K562 (cell line): Measurements from ENCODE around the gene NLRP12. TPM values are rescaled to one million over a fixed set of nuclear protein-coding genes. Genes with fewer than 3 reads are reported as not detected.

Experiments
- ATAC-seq: fragments of 200-7000 bp; cut with Tn5 transposase; 3 replicates; pipeline ENCODE4 v1.9.1; 2020; ENCODE audit warnings: moderate library complexity
- BruUV-seq: library from RNA; stranded (reverse); fragments of 400-500 nt; replicated peaks from 2 replicates; lab custom pipeline; 2021; lab: Mats Ljungman, UMichigan
- CTCF ChIA-PET: fragments of 300-600 bp; formaldehyde crosslinking; extraction: SDS; loops from one replicate; lab custom pipeline; 2021; ENCODE audit warnings: low intra/inter-chr PET ratio; lab: Yijun Ruan, JAX
- POLR2A ChIA-PET: fragments of 300-600, 350-650 bp; sonication (Branson Sonifier 250); formaldehyde crosslinking; extraction: SDS; loops from one replicate; lab custom pipeline; 2021; ENCODE audit warnings: antibody characterized with exemption, inconsistent platforms; lab: Yijun Ruan, JAX
- DNase-seq, 4 experiments: peaks; one replicate each; pipeline versions ENCODE4 v3.0.0 to v3.0.0-alpha.2; 2011 to 2018; ENCODE audit warnings: low spot score in 3 of 4, mixed read lengths in 3 of 4; ENCODE audit errors: extremely low read depth in 1 of 4
- FAIRE-seq: peaks from 2 replicates; lab custom pipeline; 2011; peaks lifted over from hg19 to GRCh38; lab: Jason Lieb, UNC
- H2AFZ ChIP-seq: 2 replicates; pipeline ENCODE4 v1.6.0; 2011; ENCODE audit warnings: low read depth, low read length, control low read depth, inconsistent platforms
- H3K27ac ChIP-seq: fragments of 200-600 bp; 3 replicates; pipeline ENCODE4 v1.8.0; 2011; ENCODE audit warnings: low read depth, mild to moderate bottlenecking, control low read depth, inconsistent platforms, low read length, moderate library complexity, mixed read lengths; ENCODE audit errors: extremely low read depth
- H3K27me3 ChIP-seq, 2 experiments: fragments of 300-600 bp in 1 of 2; 2 replicates in 1 of 2; 3 replicates in 1 of 2; pipeline versions ENCODE4 v1.6.0 to v1.8.0; 2011; ENCODE audit warnings: inconsistent platforms in 2 of 2, low read length in 2 of 2, mild to moderate bottlenecking in 1 of 2, mixed read lengths in 1 of 2, moderate library complexity in 1 of 2; ENCODE audit not compliant: control insufficient read depth in 2 of 2, insufficient read depth in 2 of 2
- H3K36me3 ChIP-seq: fragments of 300-600 bp; 3 replicates; pipeline ENCODE4 v1.8.0; 2011; ENCODE audit warnings: mild to moderate bottlenecking, low read length, inconsistent platforms; ENCODE audit not compliant: control insufficient read depth, insufficient read depth
- H3K4me1 ChIP-seq, 2 experiments: fragments of 200-600 bp in 1 of 2; replicated peaks in 1 of 2; 2 replicates in 1 of 2; 3 replicates in 1 of 2; pipeline versions ENCODE4 v1.5.1 to v1.8.0; 2011; ENCODE audit warnings: inconsistent platforms in 2 of 2, low read length in 2 of 2, mild to moderate bottlenecking in 1 of 2, mixed read lengths in 1 of 2, moderate library complexity in 1 of 2; ENCODE audit not compliant: control insufficient read depth in 2 of 2, insufficient read depth in 2 of 2
- H3K4me2 ChIP-seq: 2 replicates; pipeline ENCODE4 v1.6.1; 2011; ENCODE audit warnings: low read length, control low read depth, inconsistent platforms, mixed read lengths; ENCODE audit not compliant: insufficient read depth
- H3K4me3 ChIP-seq: fragments of 200-600 bp; sonication (generic), shearing (Covaris generic); 2 replicates; pipeline ENCODE4 v1.5.1; 2016; ENCODE audit warnings: control low read depth, inconsistent platforms
- H3K79me2 ChIP-seq: fragments of 200-600 bp; 3 replicates; pipeline ENCODE4 v1.8.0; 2011; ENCODE audit warnings: low read length, inconsistent platforms; ENCODE audit not compliant: control insufficient read depth, insufficient read depth
- H3K9ac ChIP-seq, 2 experiments: 2 replicates each; pipeline versions ENCODE4 v1.6.0 to v1.6.1; 2011; ENCODE audit warnings: low read depth in 2 of 2, low read length in 2 of 2, control low read depth in 1 of 2, inconsistent platforms in 1 of 2, mild to moderate bottlenecking in 1 of 2, mixed read lengths in 1 of 2; ENCODE audit not compliant: insufficient read depth in 1 of 2
- H3K9me1 ChIP-seq: one replicate; pipeline ENCODE4 v1.6.0; 2011; ENCODE audit warnings: inconsistent platforms, mild to moderate bottlenecking, low read length, moderate library complexity; ENCODE audit not compliant: control insufficient read depth, insufficient read depth
- H3K9me3 ChIP-seq: replicated peaks from 2 replicates; pipeline ENCODE4 v1.5.1; 2011; ENCODE audit warnings: low read depth, low read length, inconsistent platforms; ENCODE audit not compliant: control insufficient read depth, insufficient read depth
- H4K20me1 ChIP-seq: replicated peaks from 2 replicates; pipeline ENCODE4 v1.6.1; 2011; ENCODE audit warnings: low read length, inconsistent platforms, mixed read lengths; ENCODE audit not compliant: control insufficient read depth, insufficient read depth
- HMGN3 ChIP-seq: IDR thresholded peaks from 2 replicates; pipeline ENCODE4 v1.6.1; 2011; ENCODE audit warnings: borderline replicate concordance, low read depth, mild to moderate bottlenecking, mixed read lengths, low read length; ENCODE audit not compliant: insufficient read length; ENCODE audit errors: extremely low read depth
- HNRNPH1 ChIP-seq: fragments of 200-400 bp; formaldehyde crosslinking; optimal IDR thresholded peaks from 2 replicates; pipeline ENCODE3; 2017; ENCODE audit warnings: low read depth, mild to moderate bottlenecking, low read length, moderate library complexity
- KAT2B ChIP-seq: IDR thresholded peaks from one replicate; pipeline ENCODE4 v1.6.1; 2012; ENCODE audit warnings: low read depth, mild to moderate bottlenecking, control low read depth, inconsistent platforms, low read length, moderate library complexity
- RAD21 ChIP-seq, 2 experiments: fragments of 250-450 bp in 1 of 2; fragments of 450-650 bp in 1 of 2; sonication (Bioruptor Pico) in 1 of 2; formaldehyde crosslinking in 1 of 2; IDR thresholded peaks in 1 of 2; conservative IDR thresholded peaks in 1 of 2; 2 replicates each; pipeline versions ENCODE4 v1.4.0 to v1.8.0; 2020 to 2022; ENCODE audit warnings: mild to moderate bottlenecking in 2 of 2, moderate library complexity in 1 of 2
- SMARCB1 ChIP-seq: IDR thresholded peaks from 2 replicates; pipeline ENCODE4 v1.6.1; 2011; ENCODE audit warnings: improper control_type of control experiment, low read depth; ENCODE audit not compliant: insufficient read length
- ZBTB2 ChIP-seq: fragments of 450-650 bp; IDR thresholded peaks from 2 replicates; pipeline ENCODE4 v1.6.1; 2016; ENCODE audit warnings: antibody characterized with exemption
- ZNF785 ChIP-seq: fragments of 250-450 bp; sonication (Bioruptor Pico); IDR thresholded peaks from 2 replicates; pipeline ENCODE4 v1.4.0; 2020; ENCODE audit warnings: mild to moderate bottlenecking
- WGBS: fragments of 100-300 bp; shearing (Covaris generic); methylation state at CpG from one replicate; pipeline ENCODE4 v1.1.6; 2016; ENCODE audit warnings: low coverage, mixed read lengths; ENCODE audit not compliant: insufficient coverage; ENCODE audit errors: missing lambda C conversion rate; 5-methylcytosine and 5-hydroxymethylcytosine counted together
- in situ Hi-C: fragments of 300-500 bp; cut with MboI; formaldehyde crosslinking; loops from 4 replicates; pipeline ENCODE4 v1.15.0; 2018; ENCODE audit warnings: inconsistent platforms, mixed read lengths
- intact Hi-C: fragments of 100-400 bp; cut with micrococcal nuclease; formaldehyde crosslinking; loops from 2 replicates; pipeline ENCODE4 v1.14.2; 2022
- polyA plus RNA-seq, 8 experiments: library from polyadenylated mRNA; depleted of rRNA in 4 of 8; stranded (reverse) in 5 of 8; unstranded in 3 of 8; fragments of >200 nt; fragmentation: Nextera tagmentation in 2 of 8; fragmentation: Illumina TruSeq in 1 of 8; extraction: Ambion mirVana in 2 of 8; extraction: Trizol in 1 of 8; gene quantifications; 2 replicates each; pipeline versions ENCODE4 v1.2.1 to v1.2.3, GENCODE V29; 2011 to 2014; ENCODE audit warnings: inconsistent platforms in 1 of 8, missing spikeins in 1 of 8
- total RNA-seq, 7 experiments: library from RNA; depleted of rRNA in 6 of 7; stranded (reverse); fragments of >200 nt in 6 of 7; fragmentation: Illumina TruSeq in 2 of 7; extraction: Trizol in 2 of 7; gene quantifications; 2 replicates each; pipeline versions ENCODE4 v1.2.1 to v1.2.3, GENCODE V29; 2011 to 2021; ENCODE audit warnings: low replicate concordance in 1 of 7

The NLRP12 gene
- total and polyA plus RNA-seq, 9 of the 15 experiments (the other 6 are each of a cell fraction or from before 2014, with no cell fraction given) = not detected

GRCh38 chr19:53808710-53809125, 15.4 kb downstream of the NLRP12 start (continued):
- TF ChIP-seq RAD21 (CRISPR knock-in tag; conservative IDR thresholded peaks at IDR 0.05 in 1 of 2, IDR thresholded peaks at IDR 0.05 in 1 of 2) (peak; percentile 5 to 61; a peak in 2 of 4 replicates), HNRNPH1 (no peak), ZNF785 (CRISPR knock-in tag) (no peak), SMARCB1 (no peak)

GRCh38 chr19:53801257-53801656, 22.9 kb downstream of the NLRP12 start:
- no TSS peak for BruUV-seq
- no peak overlapping the region for H3K9ac ChIP-seq
- WGBS = 2% methylated on average over 7 of the region's 9 CpGs
- no peaks in the 10 kb centered on the region for H3K9me3 ChIP-seq
- no peaks in the 10 kb centered on the region for H3K36me3 ChIP-seq
- FAIRE-seq (no peak), DNase-seq (no peak), ATAC-seq (no peak)
- no peaks in the 10 kb centered on the region for H3K79me2 ChIP-seq
- in situ Hi-C loops (no loop called here), intact Hi-C loops (no loop called here)
- H3K4me3 ChIP-seq = no peak overlapping the region
- H3K9me1 ChIP-seq = no peaks in the 10 kb centered on the region
- H2AFZ ChIP-seq = no peak overlapping the region
- POLR2A ChIA-PET = no interaction called here
- TF ChIP-seq ZBTB2 = no peak
- TF ChIP-seq HMGN3 = no peak
- no peak for TF ChIP-seq KAT2B
- no peaks in the 10 kb centered on the region for H3K4me1 ChIP-seq
- H3K27me3 ChIP-seq = peaks cover 2 to 49% of the 10 kb centered on the region in 2 experiments; a peak in 4 of 5 replicates
- CTCF ChIA-PET = interaction anchor here (0.7 kb wide), 1 partner anchor 41 kb away, joined by 3 read pairs; no protein-coding TSS in a partner anchor
- H3K27ac ChIP-seq = no peak overlapping the region
- H3K4me2 ChIP-seq = no peak overlapping the region
- H4K20me1 ChIP-seq = no peaks in the 10 kb centered on the region
